Measurements from ENCODE around the gene VSTM4. TPM values are rescaled to one million over a fixed set of nuclear protein-coding genes. Genes with fewer than 3 reads are reported as not detected.

The VSTM4 gene
- total and polyA plus RNA-seq, 9 of the 15 experiments (the other 6 are each of a cell fraction or from before 2014, with no cell fraction given), result 1.0 to 7.9 (median 3.0) TPM

DNA sequence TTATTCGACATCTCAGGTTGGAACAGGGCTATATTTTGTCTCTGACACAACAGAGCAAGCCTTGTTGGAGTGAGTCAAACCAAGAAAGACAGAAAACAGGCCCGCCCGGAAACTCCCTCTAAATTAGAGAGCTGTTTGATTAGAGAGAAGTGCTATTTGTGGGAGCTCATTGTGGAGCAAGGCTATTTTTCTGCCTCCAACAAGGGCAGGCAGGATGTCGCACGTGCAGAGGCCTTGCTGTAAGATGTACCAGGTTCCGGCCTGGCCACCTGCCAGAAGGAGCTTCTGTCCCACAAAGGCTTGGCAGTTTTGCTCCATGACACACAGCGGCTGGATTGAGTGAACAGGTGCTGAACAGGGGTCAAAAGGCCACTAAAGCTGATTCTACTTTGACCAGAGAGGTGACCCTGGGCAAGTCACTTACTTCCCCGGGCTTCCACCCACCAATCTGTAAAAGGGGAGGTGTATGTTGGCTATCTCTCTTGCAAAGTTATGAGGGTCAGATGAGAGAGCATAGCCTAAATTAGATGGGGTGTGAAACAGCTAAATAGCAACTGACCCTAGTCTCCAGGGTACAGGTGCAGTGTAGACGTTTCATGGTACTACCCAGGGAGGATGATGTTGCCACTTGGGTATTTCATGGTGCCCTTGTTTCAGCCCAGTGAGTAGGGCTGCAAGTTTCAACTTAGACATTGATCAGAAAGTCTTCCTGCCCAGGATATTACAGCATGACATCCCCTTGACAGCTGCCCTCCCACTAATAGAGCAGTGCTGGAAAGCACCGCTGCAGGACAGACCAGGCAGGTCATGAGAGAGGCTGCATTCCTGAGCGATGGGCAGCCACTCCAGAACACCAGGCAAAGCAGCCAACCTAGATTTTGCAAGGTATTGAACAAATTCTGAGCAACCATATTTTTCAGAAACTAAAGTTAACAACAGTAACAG, 62.0 kb downstream of the VSTM4 start:
- ATAC-seq (no peak), DNase-seq (ENCODE audit: extremely low read depth in 1 of 4, low spot score in 3 of 4) (no peak), FAIRE-seq (no peak)
- ChIA-PET POLR2A (interaction anchor here (0.6 to 1.4 kb wide), 3 partner anchors 12 to 37 kb away, joined by 3 to 5 read pairs (median 3); no protein-coding TSS in a partner anchor), CTCF (ENCODE audit: low intra/inter-chr PET ratio) (no interaction called here)
- Histone ChIP-seq H3K27me3 (ENCODE audit: control insufficient read depth in 2 of 2, insufficient read depth in 2 of 2, low read length in 2 of 2) (no peaks in the 10 kb centered on the region), H3K9me3 (replicated peaks; ENCODE audit: control insufficient read depth, insufficient read depth, low read depth, low read length) (no peaks in the 10 kb centered on the region), H3K79me2 (ENCODE audit: control insufficient read depth, insufficient read depth, low read length) (no peaks in the 10 kb centered on the region), H3K27ac (ENCODE audit: extremely low read depth, low read depth, low read length) (no peak overlapping the region), H3K4me3 (no peak overlapping the region), H3K9ac (ENCODE audit: insufficient read depth in 1 of 2, low read depth in 2 of 2, low read length in 2 of 2) (no peak overlapping the region), H3K9me1 (ENCODE audit: control insufficient read depth, insufficient read depth, low read length) (no peaks in the 10 kb centered on the region), H3K4me1 (replicated peaks in 1 of 2; ENCODE audit: control insufficient read depth in 2 of 2, insufficient read depth in 2 of 2, low read length in 2 of 2) (no peaks in the 10 kb centered on the region), H3K36me3 (ENCODE audit: control insufficient read depth, insufficient read depth, low read length) (no peaks in the 10 kb centered on the region), H4K20me1 (replicated peaks; ENCODE audit: control insufficient read depth, insufficient read depth, low read length) (no peaks in the 10 kb centered on the region), H2AFZ (ENCODE audit: low read depth, low read length) (no peak overlapping the region), H3K4me2 (ENCODE audit: insufficient read depth, low read length) (no peak overlapping the region)
- in situ Hi-C loops (cut with MboI), result no loop called here
- no TSS peak for BruUV-seq (replicated peaks)
- 38% methylated on average over 11 of the region's 11 CpGs for WGBS (ENCODE audit: insufficient coverage, low coverage, missing lambda C conversion rate)
- TF ChIP-seq NFIC (IDR thresholded peaks at IDR 0.05) (peak; percentile 53), BHLHE40 (IDR thresholded peaks at IDR 0.05; ENCODE audit: low read length) (0 out of 2 replicates have a peak, but pooled peaks have one; percentile 30), ZNF583 (CRISPR knock-in tag; IDR thresholded peaks at IDR 0.05) (no peak)
- TF ChIP-seq, protein P1, sequence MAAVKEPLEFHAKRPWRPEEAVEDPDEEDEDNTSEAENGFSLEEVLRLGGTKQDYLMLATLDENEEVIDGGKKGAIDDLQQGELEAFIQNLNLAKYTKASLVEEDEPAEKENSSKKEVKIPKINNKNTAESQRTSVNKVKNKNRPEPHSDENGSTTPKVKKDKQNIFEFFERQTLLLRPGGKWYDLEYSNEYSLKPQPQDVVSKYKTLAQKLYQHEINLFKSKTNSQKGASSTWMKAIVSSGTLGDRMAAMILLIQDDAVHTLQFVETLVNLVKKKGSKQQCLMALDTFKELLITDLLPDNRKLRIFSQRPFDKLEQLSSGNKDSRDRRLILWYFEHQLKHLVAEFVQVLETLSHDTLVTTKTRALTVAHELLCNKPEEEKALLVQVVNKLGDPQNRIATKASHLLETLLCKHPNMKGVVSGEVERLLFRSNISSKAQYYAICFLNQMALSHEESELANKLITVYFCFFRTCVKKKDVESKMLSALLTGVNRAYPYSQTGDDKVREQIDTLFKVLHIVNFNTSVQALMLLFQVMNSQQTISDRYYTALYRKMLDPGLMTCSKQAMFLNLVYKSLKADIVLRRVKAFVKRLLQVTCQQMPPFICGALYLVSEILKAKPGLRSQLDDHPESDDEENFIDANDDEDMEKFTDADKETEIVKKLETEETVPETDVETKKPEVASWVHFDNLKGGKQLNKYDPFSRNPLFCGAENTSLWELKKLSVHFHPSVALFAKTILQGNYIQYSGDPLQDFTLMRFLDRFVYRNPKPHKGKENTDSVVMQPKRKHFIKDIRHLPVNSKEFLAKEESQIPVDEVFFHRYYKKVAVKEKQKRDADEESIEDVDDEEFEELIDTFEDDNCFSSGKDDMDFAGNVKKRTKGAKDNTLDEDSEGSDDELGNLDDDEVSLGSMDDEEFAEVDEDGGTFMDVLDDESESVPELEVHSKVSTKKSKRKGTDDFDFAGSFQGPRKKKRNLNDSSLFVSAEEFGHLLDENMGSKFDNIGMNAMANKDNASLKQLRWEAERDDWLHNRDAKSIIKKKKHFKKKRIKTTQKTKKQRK (IDR thresholded peaks at IDR 0.05; ENCODE audit: borderline replicate concordance, low read depth, low read length), result no peak
- intact Hi-C loops (cut with micrococcal nuclease), result no loop called here
